NCI-H748 treated with DMSO at 0.1 percent for 48 hours (cell line): ENCODE data around the gene POLR2E.
A peak's percentile ranks its signal among the peaks of the same experiment; 100 is the strongest.

ENCODE experiments used
- DNase-seq: peaks from one replicate; lab custom pipeline; 2025; lab: John Stamatoyannopoulos, UW

Gene POLR2E

DNA sequence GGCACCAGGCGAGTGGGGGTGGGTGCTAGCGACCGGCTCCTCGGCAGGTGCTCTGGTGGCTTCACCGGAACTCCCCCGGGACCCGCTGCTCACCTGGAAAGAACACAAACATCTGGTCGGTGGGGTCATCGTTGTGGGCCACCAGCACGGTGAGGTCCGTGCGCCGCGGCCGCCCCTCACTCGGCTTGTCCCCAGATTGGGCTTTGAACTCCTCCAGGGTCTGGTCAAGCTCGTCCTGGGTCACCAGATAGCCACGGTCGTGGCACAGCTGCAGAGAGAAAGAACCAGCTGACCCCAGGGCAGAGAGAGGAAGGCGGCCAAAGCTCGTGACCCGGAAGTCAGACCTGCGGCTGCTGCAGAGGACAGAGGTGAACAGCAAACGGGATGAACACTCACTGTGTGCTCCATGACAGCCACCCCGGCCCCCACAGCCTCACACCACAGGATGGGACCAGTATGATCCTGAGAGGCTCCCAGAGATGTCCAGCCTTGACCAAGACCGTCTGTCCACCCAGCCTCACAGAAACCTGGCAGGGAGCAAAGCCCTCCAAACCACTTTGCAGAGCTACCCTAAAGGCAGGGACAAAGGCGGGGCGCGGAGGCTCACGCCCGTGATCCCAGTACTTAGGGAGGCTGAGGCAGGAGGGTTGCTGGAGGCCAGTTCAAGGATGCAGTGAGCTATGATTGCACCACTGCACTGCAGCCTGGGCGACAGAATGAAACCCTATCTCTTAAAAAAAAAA lies 1.2 kb downstream of the POLR2E start:
- no peak for DNase-seq

DNA sequence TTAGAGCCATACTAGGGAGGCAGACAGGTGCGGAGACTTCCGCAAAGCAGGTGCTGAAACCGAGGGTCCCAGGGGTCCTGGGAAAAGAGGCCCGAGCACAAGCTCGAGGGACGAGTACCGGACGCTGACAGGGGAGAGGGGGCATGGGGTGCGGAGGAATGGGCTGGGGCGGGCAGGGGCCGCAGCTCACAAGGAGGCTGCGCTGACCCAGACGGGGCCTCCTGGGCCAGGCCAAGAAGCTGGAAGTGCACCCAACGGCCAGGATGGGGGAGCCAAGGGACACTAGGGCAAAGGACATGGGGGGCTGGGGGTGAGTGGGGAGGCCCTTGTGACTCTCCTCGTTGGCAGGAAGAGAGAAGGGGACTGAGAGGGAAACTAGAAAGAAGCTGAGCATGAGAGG lies 1.8 kb downstream of the POLR2E start:
- DNase-seq, result no peak

DNA sequence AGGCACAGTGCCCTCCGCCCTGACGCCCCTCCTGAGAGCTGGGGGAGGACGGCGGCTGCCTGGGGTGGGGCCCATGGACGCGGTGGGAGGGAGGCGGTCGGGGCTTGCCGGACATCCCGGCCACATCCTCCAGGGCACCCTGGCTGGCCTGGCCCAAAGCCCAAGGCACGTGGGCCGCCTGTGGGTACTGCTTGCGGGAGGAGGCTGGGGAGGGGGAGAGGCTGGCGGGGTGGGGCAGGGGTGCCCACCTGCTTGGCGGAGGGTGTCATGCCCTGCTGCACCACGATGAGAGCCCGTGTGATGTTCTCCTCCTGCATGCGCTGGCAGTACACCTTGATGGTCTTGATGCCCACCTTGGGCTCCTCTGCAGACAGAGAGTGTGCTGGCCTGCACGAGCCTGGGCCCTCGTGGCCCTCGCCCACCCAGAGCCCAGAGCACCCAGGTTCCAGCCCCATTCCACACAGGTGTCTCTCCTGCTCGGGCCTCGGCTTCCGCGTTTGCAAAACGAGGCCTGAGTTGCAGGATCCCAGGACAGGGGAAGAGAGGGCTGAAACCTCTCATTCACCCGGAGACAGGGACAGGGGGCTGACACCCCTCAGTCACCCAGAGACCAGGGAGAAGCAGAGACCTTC lies 3.5 kb downstream of the POLR2E start:
- no peak for DNase-seq

DNA sequence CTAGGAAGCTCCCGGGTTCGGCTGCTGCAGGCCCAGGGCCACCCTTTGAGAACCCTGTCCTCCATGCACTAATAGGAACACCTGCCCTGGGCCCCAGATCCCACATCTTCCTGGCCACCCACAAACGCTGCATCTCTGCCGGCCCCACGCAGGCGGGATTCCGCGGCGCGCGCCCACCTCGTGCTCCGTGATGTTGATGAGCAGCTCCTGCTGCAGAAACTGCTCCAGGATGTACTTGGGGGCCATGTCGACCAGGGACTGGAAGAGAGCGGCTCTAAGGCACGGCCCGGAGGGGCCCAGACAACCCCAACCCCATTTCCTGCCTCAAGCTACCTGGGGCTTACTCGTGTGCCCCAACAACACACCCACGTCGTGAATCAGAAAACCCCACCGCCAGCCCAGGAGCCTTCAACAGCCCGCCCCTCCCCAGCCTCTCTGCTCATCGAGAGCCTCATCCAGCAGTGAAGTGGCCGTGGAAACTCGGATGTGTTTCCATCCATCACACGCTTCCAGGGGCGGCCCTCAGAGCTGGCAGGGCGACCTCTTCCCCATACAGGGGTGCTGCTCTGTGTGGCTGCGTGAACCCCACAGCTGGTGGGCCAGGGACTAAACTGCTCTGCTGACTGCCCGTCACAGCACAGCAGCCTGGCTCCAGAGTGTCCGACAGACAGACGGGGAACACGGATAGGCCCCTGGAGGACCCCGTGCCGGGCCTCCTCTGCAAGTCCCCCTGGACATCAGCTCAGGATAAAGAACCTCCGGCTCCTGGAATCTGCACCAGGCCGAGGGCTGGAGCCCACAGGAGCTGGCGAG lies 4.2 kb downstream of the POLR2E start:
- no peak for DNase-seq

DNA sequence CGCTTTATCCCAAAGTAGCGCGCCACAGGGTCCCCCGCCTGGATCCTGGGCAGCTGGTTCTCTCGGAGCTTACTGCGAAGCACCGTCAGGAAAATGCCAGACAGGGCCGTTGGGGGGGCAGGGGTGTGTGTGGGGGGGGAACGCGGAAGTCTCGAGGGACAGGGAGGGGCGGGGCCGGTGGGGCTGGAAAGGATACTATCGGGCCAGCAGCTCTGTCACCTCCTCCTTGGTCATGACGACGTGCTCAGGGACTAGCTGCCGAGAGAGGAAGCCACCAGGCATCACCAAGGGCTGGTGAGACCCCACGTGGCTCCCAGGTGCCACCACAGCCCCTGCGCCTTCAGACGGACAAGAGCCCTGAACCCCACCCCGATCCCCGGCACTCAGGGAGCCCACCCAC lies 5.3 kb downstream of the POLR2E start:
- no peak for DNase-seq

DNA sequence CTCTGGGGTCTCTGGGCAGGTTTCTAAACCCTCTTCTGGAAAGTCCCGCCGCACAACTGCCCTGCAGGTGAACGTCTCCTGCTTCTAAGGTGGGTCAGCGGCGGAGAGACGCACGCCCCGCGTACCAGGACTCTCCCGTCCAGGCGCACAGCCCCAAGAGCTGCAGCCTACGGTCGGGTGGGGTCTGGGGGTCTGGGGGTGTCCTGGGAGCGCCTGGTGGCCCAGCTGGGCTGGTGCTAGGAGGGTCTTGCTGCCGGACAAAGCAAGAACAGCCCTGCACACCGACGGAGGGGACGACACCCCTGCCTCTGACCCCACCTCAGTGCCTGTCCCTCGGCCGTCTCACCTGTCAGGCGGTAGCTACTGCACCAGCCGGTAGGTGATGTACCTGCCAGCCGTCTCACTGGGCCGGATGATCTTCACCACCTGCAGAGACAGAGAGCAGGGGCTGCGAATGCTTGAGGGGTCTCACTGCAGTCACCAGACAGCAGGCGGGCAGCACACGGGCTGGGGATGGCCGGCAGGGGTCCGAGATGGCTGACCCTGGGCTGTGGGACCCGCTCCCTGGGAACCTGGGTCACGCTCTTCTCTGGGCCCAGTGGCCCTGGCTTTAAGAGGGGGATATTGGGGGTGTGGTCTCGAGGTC lies 5.9 kb downstream of the POLR2E start:
- no peak for DNase-seq

DNA sequence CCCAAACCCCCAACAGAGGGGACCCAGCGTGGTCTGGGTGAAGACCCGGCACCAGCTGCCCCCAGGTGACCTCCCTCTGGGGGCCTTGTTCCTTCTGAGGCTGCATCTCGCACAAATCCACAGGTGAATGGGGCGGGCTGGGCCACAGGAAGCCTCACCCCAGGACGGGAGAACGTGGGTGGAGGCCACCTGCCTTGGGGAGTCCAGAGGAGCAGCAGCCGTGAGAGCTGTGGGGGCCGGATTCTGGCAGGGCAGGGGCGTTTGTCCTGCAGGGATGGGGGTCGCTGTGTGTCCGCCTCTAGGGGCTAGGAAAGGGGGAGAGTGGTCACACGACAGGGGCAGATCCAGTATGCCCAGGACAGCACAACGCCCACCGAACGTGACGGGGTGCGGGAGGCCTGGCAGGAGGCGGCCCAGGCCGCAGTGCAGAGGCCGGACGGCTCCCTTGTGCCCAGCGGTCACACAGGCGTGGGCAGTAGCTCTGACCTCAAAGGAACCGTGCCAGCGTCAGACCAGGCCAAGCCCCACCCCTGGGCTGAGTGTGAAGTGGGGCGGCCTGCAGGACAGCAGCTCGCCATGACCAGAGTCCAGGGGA lies 6.7 kb downstream of the POLR2E start:
- DNase-seq, result no peak

DNA sequence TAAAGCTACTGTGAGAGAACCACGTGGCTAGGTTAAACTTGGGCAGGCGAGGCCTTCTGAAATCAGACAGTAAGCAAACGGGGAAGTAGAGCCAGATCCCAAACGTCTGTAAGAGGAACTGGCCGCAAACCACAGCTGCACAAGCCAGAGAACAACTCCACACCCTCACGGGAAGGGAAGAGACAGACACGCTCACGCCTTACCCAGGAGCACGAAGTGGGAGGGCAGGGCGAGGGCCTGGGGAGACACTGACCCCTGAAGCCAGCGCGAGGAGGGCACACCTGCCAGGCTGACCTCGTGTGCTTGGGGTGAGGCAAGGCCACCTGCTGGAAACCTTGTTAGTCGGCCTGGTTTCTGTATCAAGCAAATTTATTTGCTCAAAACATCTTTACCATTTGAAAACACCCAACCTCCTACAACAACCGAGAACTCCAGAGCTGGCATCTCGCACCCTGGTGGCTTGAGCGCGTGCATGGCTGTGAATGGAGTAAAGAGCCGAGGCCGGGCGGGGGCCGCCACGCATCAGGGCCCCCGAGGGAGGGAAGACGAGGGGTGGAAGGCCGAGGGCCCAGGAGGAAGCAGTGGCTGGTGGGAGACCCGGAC lies 7.3 kb downstream of the POLR2E start:
- DNase-seq, result no peak

DNA sequence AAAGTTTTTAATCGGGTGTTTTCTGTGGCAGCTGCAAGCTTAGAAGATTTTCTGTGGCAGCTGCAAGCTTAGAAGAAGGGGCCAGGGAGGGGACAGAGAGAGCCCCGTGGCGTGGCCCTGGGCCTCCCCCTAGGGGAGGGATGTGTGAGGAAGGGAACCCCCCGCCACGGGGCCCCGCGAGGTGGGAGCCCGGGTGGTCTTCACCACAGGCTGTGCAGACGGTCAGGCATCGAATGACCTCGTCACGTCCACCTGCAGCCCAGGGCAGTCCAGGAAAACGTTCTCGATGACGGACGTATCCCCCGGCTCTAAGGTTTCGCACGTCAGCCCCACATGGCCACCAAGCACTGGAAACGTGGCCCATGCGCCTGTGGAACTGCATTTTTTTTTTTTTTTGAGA lies 8.6 kb downstream of the POLR2E start:
- no peak for DNase-seq

DNA sequence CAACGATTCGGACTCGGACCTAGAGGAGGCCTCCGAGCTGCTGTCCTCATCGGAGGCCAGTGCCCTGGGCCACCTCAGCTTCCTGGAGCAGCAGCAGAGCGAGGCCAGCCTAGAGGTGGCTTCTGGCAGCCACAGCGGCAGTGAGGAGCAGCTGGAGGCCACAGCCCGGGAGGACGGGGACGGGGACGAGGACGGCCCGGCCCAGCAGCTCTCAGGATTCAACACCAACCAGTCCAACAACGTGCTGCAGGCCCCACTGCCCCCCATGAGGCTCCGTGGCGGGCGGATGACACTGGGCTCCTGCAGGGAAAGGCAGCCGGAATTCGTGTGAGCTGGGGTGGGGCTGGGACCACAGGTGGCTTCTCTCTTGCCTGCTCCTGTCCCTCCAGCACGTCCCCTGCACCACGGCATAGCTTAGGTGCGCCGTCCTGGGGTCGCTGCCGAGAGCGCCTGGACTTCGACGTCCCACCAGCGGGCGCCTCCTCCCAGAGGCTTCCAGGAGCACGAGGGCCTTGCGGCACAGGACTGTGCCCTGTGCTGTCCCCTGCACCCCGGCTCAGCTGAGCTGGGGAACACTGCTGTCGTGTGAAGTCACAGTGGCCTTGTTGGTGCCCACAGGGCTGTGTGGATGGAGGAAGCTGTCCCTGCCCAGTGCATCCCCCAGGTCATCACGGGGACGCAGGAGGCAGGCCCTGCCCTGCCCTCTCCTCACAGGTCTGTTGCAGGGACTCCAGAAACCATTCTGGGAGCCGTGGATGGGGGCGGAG lies 9.3 kb downstream of the POLR2E start:
- no peak for DNase-seq

DNA sequence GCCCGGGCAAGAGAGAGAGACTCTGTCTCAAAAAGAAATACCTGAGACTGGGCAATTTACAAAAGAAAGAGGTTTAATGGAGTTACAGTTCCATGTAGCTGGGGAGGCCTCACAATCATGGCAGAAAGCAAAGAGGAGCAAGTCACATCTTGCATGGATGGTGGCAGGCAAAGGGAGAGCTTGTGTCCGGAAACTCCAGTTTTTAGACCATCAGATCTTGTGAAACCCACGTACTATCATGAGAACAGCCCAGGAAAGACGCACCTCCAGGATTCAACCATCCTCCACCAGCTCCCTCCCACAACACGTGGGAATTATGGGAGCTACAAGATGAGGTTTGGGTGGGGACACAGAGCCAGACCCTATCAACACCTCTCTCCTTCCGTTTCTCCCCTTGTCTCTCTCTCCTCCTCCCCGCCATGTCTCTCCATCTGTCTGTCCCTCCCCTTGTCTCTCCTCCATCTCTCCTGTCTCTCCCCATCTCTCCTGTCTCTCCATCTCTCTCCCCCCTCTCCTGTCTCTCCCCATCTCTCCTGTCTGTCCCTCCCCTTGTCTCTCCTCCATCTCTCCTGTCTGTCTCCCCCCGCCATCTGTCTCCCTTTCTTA lies 10.0 kb downstream of the POLR2E start:
- DNase-seq, result no peak

DNA sequence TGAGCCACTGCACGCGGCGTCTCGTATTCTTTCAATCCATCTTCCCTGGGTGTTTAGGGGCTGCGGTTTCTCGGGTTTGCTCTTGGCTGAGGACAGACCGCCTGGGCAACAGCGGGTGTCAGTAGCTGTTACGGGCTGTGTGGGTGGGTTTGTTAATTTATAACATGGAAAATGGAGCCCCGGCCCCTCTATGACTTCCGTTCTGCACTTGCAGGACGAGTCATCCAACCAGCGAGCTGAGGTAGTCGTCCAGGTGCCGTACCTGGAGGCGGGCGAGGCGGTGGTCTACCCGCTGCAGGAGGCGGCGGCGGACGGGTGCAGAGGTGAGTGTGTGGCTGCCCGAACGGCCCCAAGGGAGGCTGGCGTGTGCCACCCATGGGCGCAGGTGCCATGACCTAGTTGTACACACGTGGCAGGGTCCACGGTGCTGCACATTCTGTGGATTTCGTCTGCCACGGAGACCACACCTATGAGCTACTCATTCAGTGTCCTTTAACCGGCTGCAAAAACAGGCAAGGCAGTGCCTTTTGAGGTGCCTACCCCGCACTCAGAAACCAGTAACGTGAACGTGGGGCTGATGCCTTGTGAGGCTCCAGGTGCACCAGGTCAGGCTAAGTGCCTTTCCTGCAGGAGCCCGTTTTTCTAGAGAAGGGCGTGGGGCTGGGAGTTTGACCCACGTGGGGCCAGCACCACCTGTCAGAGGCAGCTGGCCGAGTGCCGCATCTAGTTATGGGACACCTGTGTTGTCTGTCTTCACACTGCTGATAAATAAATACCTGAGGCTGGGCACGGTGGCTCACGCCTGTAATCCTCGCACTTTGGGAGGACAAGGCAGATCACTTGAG lies 10.9 kb downstream of the POLR2E start:
- no peak for DNase-seq

DNA sequence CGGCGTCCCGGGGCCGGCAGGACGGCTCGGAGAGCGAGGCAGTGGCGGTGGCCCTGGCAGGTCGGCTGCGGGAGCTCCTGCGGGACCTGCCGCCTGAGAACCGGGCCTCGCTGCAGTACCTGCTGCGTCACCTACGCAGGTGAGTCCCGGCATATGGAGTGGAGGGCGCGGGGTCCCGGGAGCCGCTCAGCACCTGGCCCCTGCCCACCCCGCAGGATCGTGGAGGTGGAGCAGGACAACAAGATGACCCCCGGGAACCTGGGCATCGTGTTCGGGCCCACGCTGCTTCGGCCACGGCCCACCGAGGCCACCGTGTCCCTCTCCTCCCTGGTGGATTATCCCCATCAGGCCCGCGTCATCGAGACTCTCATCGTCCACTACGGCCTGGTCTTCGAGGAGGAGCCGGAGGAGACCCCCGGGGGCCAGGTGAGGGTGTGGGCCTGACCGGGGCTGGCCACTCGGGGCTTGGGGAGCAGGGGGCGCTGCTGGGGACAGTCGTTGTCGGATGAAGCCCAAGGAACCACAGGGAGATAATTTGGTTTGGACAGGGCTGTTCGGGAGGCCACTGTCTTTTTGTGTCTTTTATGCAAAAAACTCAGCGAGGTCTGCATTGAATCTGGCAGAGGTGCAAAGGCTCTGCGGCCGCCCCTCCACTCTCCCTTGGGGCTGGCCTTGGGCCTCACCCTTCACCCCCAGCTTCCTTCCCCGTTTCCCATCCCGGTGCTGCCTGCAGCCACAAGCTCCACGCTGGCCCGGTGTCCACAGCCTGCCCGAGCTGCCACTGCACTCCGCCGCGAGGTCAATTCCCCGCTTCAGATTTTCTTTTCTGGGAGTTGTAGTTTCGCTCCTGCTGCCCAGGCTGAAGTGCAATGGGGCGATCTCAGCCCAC lies 12.0 kb downstream of the POLR2E start:
- no peak for DNase-seq

DNA sequence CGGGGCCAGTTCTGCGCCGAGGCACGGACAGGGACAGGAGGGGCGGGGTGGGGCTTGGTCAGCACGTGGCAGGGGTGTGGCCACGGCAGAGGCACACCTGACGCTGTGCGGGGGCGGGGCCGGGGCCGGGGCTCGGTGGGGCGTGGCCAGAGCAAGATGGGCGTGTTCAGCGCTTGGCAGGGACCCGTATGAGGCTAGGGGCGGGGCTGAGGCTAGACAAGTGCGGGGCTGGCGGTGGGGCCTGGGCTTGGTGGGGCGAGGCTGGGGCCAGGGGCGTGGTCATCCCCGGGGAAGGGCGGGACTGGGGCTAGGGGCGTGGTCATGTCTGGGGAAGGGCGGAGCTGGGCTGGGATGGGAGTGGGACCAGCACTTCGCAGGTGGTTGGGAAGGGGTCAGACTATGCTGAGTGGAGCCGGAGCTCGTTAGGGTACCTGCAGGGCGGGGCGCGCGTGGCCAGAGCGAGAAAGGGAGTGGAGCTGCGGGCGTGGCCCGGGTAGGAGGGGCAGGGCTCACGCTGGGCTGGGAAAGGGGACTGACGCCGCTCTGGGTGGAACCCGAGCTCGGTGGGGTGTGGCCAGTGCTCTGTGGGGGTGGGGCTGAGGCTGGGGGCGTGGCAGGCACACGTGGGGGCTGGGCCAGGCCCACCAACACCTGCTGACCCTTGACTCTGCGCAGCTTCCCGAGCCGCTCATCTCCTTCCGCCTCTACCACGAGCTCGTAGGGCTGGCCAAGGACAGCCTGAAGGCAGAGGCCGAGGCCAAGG lies 12.8 kb downstream of the POLR2E start:
- peak; percentile 90 for DNase-seq

DNA sequence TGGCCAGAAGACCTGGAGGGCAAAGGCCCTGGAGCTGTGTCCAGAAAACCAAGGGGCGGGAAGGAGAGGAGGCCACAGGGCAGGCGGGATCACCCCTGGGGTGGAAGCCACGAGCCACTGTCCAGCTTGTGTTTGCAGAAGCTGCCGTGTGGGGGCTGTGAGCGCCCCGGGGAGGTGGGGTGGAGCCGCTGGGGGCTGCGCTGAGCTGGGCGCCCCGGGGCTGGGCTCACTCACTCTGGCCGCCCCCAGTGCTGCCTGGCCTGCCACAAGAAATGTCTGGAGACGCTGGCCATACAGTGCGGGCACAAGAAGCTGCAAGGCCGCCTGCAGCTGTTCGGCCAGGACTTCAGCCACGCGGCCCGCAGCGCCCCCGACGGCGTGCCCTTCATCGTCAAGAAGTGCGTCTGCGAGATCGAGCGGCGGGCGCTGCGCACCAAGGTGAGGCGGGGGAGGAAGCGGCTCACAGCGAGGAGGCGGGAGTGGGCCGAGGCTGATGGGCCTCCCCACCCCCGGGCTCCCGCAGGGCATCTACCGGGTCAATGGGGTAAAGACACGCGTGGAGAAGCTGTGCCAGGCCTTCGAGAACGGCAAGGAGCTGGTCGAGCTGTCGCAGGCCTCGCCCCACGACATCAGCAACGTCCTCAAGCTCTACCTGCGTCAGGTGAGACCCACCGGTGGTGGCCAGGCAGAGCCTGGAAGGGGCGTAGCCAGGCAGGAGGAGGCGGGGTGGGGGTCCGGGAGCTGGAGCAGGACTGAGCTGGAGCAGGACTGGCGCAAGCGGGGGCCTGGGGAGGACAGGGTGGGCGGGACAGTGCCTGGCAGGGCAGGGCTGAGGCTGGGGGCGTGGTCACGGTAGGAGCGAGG lies 13.6 kb downstream of the POLR2E start:
- no peak for DNase-seq

DNA sequence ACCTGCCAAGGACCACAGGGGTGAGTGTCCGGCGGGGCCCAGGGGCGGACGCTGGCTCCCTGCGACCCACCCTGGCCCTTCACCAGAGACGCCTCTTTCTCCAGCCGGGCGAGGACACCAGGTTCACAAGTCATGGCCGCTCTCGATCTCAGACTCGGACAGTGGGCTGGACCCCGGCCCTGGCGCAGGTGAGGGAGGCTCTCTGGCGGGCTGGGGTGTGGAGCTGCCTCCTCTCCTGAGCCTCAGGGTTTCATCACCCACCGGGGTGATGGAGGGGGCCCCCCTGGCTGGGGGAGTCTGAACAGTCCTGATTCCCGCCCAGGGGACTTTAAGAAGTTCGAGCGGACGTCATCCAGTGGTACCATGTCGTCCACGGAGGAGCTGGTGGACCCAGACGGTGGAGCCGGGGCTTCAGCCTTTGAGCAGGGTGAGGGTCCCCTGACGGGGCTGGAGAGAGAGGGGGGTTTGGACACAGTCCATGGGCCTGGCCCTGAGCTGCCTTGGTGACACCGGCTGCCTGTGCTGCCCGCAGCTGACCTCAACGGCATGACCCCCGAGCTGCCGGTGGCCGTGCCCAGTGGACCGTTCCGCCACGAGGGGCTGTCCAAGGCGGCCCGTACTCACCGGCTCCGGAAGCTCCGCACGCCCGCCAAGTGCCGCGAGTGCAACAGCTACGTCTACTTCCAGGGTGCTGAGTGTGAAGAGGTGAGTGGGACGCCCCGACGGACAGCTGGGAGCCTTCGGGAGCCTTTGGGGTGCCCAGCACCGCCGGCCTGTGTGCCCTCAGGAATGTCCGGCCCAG lies 14.6 kb downstream of the POLR2E start:
- no peak for DNase-seq
